Heart right ventricle (tissue), 16 donors: ENCODE results near the gene TNS1. TPM values are rescaled to one million over a fixed set of nuclear protein-coding genes. Genes with fewer than 3 reads are reported as not detected.

Source experiments
- ATAC-seq, 8 donors: fragments of 200-7000 bp; cut with Tn5 transposase; one replicate each; pipeline ENCODE4 v1.9.1; 2020; ENCODE audit warnings: mild to moderate bottlenecking in 8 of 8, moderate library complexity in 8 of 8, moderate number of reproducible peaks in 1 of 8
- DNase-seq, 2 donors: peaks; one replicate each; pipeline ENCODE4 v3.0.0-alpha.2; 2020
- H3K27ac ChIP-seq, 10 donors: fragments of 200-600 bp; sonication (generic) in 2 of 10; one replicate each; pipeline versions ENCODE4 v1.5.0 to v1.8.0; 2020 to 2022; ENCODE audit warnings: mild to moderate bottlenecking in 3 of 10
- H3K27me3 ChIP-seq, 7 donors: fragments of 200-600 bp; one replicate each; pipeline ENCODE4 v1.8.0; 2021 to 2022; ENCODE audit warnings: mild to moderate bottlenecking in 2 of 7
- H3K36me3 ChIP-seq, 9 donors: fragments of 200-600 bp; sonication (generic) in 1 of 9; one replicate each; pipeline versions ENCODE4 v1.5.0 to v1.8.0; 2020 to 2022; ENCODE audit warnings: mild to moderate bottlenecking in 2 of 9
- H3K4me1 ChIP-seq, 9 donors: fragments of 200-600 bp; sonication (generic) in 1 of 9; one replicate each; pipeline versions ENCODE4 v1.5.0 to v1.8.0; 2020 to 2022; ENCODE audit warnings: mild to moderate bottlenecking in 4 of 9
- H3K4me3 ChIP-seq, 10 donors: fragments of 200-600 bp; sonication (generic) in 2 of 10; one replicate each; pipeline versions ENCODE4 v1.5.0 to v1.8.0; 2020 to 2022; ENCODE audit warnings: mild to moderate bottlenecking in 7 of 10, moderate library complexity in 2 of 10
- H3K9me3 ChIP-seq, 11 donors: fragments of 200-600 bp in 10 of 11; sonication (generic) in 2 of 11; one replicate each; pipeline versions ENCODE4 v1.5.0 to v1.8.0; 2013 to 2022; ENCODE audit warnings: mild to moderate bottlenecking in 2 of 11, control low read depth in 1 of 11, moderate library complexity in 1 of 11
- WGBS, 2 donors: extraction: QIAGEN DNeasy Blood & Tissue Kit; methylation state at CpG; one replicate each; pipeline ENCODE4 v1.1.7; 2013; ENCODE audit warnings: inconsistent platforms in 1 of 2; 5-methylcytosine and 5-hydroxymethylcytosine counted together
- intact Hi-C, 10 donors: fragments of 100-400 bp; cut with DNase I; formaldehyde crosslinking; loops; one replicate each; pipeline versions ENCODE4 v1.11.1 to v1.14.2; 2022
- polyA plus RNA-seq, 2 donors: library from polyadenylated mRNA; stranded (reverse); fragments of 200-250 nt; gene quantifications; one replicate each; pipeline ENCODE4 v1.2.3, GENCODE V29; 2013
- total RNA-seq, 10 donors: library from RNA; stranded (reverse); fragmentation: NEBNext Ultra II Directional in 3 of 10; extraction: Animal tissue kit (Norgen Biotek cat#: 25700) in 3 of 10; gene quantifications; one replicate each; pipeline versions ENCODE4 v1.2.1 to v1.2.4, GENCODE V29; 2021 to 2023
- TF ChIP-seq, protein P1 (sequence below), 9 donors: fragments of 200-600 bp; sonication (generic) in 2 of 9; IDR thresholded peaks; one replicate each; pipeline versions ENCODE4 v1.5.0 to v1.8.0; 2021 to 2022; ENCODE audit warnings: antibody characterized with exemption in 9 of 9, mild to moderate bottlenecking in 5 of 9, moderate library complexity in 1 of 9
- donor health status: Arrhythmogenic right ventricular cardiomyopathy.
- donor health status: ischemic (EF 13 %, LVEDD 7.1; RV severe dilation, severe dysfunction).
- donor health status: healthy with polysubstance abuse.
- donor health status: DM: no; HTN: yes; CAD: no.
- donor health status: DM: no; HTN: no; CAD: no.
- donor health status: ischemic (EF 25% LVEDD 6.9; RV normal size, moderate dysfunction).
- donor health status: ischemic (EF 25% LVEDD 5.7; RV mildly dilated, moderate dysfunction).
- donor health status: healthy.
- donor health status: DM: yes; HTN: yes; CAD: no.
- donor health status: Ischemic cardiomyopathy.
- donor health status: ischemic (EF 35%, LVEDD 5.7; RV mildly dilated, moderate dysfunction).
- donor health status: nonischemic (EF 11% LVEDD 7.7; RV severe dilation, severe dysfunction).
- donor health status: DM: yes; HTN: yes; CAD: no.
- donor health status: PGD.
- donor health status: ischemic (EF 29% LVEDD 5.4; RV normal size, mild dysfunction).
- donor health status: nonischemic (EF 23%, LVEDD 6.1; RV moderate dilation, normal function).

The TNS1 gene
- total and polyA plus RNA-seq, 12 donors = 64.6 to 844 (median 731) TPM

GRCh38 chr2:217886720-217887309 lies 116.0 kb downstream of the TNS1 start:
- Histone ChIP-seq H3K4me3 (no peak overlapping the region), H3K4me1 (peaks cover 25 to 69% (median 57%) of the 10 kb centered on the region in 9 donors), H3K9me3 (no peaks in the 10 kb centered on the region), H3K27ac (peak overlapping the region in 7 of 10 donors; percentile 4 to 83 (median 57)), H3K27me3 (no peaks in the 10 kb centered on the region), H3K36me3 (peaks cover 0 to 99% (median 93%) of the 10 kb centered on the region in 9 donors)
- peak in 7 of 8 donors; percentile 18 to 67 (median 47) for ATAC-seq
- TF ChIP-seq, protein P1, sequence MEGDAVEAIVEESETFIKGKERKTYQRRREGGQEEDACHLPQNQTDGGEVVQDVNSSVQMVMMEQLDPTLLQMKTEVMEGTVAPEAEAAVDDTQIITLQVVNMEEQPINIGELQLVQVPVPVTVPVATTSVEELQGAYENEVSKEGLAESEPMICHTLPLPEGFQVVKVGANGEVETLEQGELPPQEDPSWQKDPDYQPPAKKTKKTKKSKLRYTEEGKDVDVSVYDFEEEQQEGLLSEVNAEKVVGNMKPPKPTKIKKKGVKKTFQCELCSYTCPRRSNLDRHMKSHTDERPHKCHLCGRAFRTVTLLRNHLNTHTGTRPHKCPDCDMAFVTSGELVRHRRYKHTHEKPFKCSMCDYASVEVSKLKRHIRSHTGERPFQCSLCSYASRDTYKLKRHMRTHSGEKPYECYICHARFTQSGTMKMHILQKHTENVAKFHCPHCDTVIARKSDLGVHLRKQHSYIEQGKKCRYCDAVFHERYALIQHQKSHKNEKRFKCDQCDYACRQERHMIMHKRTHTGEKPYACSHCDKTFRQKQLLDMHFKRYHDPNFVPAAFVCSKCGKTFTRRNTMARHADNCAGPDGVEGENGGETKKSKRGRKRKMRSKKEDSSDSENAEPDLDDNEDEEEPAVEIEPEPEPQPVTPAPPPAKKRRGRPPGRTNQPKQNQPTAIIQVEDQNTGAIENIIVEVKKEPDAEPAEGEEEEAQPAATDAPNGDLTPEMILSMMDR (IDR thresholded peaks at IDR 0.05) = peak; percentile 73 to 89 (median 81)
- WGBS, 2 donors = 19 to 29% methylated on average over 6 of the region's 6 CpGs
- DNase-seq = peak; percentile 72 to 82
- intact Hi-C loops = loop anchor here (1.0 to 10.0 kb wide), 12 partner anchors 48 to 104 kb away; no protein-coding TSS in a partner anchor

DNA sequence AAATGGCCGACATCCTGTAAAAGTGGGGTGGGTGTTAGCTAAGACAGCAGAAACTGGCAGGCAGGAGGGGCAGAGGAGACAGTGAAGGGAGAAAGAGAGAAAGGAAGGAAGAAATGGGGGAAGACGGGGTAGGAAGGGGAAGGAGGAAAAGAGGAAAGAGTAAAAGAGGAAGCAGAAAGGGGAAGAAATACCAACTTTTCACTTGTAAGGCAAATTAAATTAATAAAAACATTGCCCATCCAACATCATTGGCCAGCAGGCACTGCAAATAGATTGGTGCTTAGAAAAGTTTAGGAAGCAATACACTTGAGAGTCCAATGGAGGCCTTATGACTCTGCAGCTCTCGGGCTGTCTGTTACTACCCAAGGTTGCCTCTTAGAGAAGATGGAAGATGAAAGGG lies 116.7 kb downstream of the TNS1 start:
- 87 to 89% methylated on average over 3 of the region's 3 CpGs for WGBS, 2 donors
- H3K4me1 ChIP-seq = peaks cover 20 to 69% (median 55%) of the 10 kb centered on the region in 9 donors

DNA sequence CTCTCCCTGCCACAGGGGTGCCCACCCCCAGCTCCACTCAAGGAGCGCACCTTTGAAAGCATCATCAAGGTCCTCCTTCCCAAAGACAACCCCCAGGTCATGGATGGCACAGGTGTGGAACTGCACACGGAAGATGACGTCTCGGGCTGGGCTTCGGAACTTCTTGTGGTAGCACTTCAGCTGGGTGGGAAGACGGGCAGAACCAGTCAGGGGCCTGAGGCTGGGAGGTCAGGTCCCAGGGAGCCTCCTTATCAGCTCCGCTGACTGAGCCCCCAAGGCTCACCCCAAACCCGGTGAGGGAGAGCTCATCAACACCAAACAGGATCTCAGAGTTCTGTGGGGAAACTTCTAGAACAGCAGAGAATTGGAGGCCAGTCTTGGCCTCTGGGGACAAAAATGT lies 117.8 kb downstream of the TNS1 start:
- Histone ChIP-seq H3K27ac (peak overlapping the region in 4 of 10 donors; percentile 7 to 83 (median 32)), H3K27me3 (no peaks in the 10 kb centered on the region), H3K4me1 (peaks cover 12 to 69% (median 53%) of the 10 kb centered on the region in 9 donors), H3K36me3 (peaks cover 7 to 99% (median 93%) of the 10 kb centered on the region in 9 donors), H3K9me3 (no peaks in the 10 kb centered on the region), H3K4me3 (no peak overlapping the region)
- TF ChIP-seq, protein P1 (IDR thresholded peaks at IDR 0.05) = no peak
- 91 to 93% methylated on average over 8 of the region's 8 CpGs for WGBS, 2 donors
- no peak for DNase-seq
- intact Hi-C loops = loop anchor here in 9 of 10 donors (2.0 to 10.0 kb wide), 7 partner anchors 50 to 102 kb away; no protein-coding TSS in a partner anchor
- no peak for ATAC-seq

More for the DNA sequence above, 116.7 kb downstream of the TNS1 start:
- no peaks in the 10 kb centered on the region for H3K27me3 ChIP-seq
- peak overlapping the region in 7 of 10 donors; percentile 5 to 83 (median 13) for H3K27ac ChIP-seq
- H3K9me3 ChIP-seq = no peaks in the 10 kb centered on the region
- no peak for ATAC-seq
- H3K36me3 ChIP-seq = peaks cover under 1 to 99% (median 93%) of the 10 kb centered on the region in 9 donors
- no peak for DNase-seq
- no peak overlapping the region for H3K4me3 ChIP-seq
- TF ChIP-seq, protein P1 (IDR thresholded peaks at IDR 0.05) = no peak
- intact Hi-C loops = loop anchor here (1.0 to 10.0 kb wide), 12 partner anchors 49 to 105 kb away; no protein-coding TSS in a partner anchor

GRCh38 chr2:217880891-217881290 lies 121.9 kb downstream of the TNS1 start:
- intact Hi-C loops = loop anchor here in 1 of 10 donors (10.0 kb wide), 1 partner anchor 54 kb away; no protein-coding TSS in a partner anchor
- H3K27me3 ChIP-seq = no peaks in the 10 kb centered on the region
- DNase-seq = peak in 1 of 2 donors; percentile 69
- no peak overlapping the region for H3K4me3 ChIP-seq
- H3K27ac ChIP-seq = peak overlapping the region in 8 of 10 donors; percentile 16 to 73 (median 56)
- H3K36me3 ChIP-seq = peaks cover 13 to 100% (median 97%) of the 10 kb centered on the region in 9 donors
- H3K9me3 ChIP-seq = no peaks in the 10 kb centered on the region
- TF ChIP-seq, protein P1 (IDR thresholded peaks at IDR 0.05) = no peak
- H3K4me1 ChIP-seq = peaks cover 0 to 68% (median 55%) of the 10 kb centered on the region in 9 donors
- peak in 7 of 8 donors; percentile 4 to 59 (median 36) for ATAC-seq
- WGBS, 2 donors = 68 to 74% methylated on average over 14 of the region's 14 CpGs
